GM18519 (cell line): Measurements from ENCODE around the gene SCAF4.
A peak's percentile ranks its signal among the peaks of the same experiment; 100 is the strongest.
"Not testable (repeated sequence)": the region's sequence is repeated elsewhere in the genome, so short reads cannot be mapped to it uniquely, and the experiment has no call there.

ENCODE experiments used
- ATAC-seq: cut with Tn5 transposase; IDR thresholded peaks from one replicate; pipeline ENCODE4 v1.9.1; 2021; ENCODE audit warnings: mild to moderate bottlenecking, moderate library complexity; ENCODE audit not compliant: unreplicated experiment, low FRiP score

The SCAF4 gene

DNA sequence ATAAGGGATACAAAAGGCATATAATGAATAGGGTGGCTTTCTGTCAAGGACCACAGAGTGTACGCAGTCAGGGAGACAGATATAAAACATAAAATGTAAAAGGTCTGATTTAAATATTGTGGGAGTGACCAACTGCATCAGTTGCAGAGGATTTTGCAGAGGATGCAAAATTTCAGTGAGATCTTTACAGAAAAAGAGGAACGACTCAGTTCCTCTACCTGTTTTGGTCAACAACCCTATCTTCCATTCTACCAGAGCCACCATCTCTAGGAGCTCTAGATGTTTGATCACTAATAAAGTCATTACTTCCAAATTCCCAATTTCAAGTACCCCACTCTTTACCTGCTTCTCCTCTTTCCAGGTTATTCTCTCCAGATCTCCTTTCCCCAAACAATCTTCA is 56.0 kb downstream of the SCAF4 start:
- no peak for ATAC-seq

DNA sequence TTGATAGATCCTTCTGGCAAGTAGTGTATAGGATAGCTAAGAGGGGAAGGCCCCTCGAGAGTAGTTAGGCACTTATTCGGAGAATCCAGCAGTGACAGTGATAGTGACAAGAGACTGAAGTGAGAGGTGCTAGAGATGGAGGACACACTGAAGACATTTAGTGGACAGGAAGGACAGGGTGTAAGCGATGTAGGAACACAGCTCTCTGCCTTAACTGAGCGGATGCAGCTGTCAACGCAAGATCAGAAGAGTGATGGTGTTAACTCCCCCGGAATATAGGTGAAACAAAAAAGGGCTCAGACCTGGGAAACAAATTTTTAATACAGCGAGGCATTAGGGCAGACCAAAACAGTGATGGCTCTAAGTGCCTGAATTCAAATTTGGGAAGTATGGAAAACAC is 56.6 kb downstream of the SCAF4 start:
- ATAC-seq, result no peak

DNA sequence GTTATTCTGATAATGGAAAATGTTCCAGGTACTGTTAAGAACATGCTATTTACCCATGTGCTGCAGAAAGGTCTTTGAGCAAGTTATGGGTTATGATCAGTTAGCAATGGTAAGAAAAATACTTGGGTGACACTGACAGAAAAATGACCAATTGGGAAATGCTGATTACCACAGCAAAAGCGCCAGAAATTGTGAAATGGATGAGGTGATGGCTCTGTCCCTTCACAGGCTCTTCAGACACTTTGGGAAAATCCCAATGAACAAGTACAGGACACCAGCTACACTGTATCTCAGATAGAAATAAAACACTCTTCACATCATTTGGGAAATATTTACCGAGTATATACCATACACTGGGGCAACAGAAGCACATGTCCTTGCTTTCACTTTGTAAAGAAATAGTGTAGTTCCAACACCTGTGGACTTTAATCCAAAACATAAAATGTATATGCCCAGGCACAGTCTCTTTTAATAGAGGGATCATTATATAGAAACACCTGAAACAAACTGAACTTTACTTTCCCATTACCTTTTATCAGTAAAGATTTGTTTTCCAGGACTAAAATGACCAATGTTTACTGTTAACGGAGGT is 58.5 kb downstream of the SCAF4 start:
- ATAC-seq, result no peak

DNA sequence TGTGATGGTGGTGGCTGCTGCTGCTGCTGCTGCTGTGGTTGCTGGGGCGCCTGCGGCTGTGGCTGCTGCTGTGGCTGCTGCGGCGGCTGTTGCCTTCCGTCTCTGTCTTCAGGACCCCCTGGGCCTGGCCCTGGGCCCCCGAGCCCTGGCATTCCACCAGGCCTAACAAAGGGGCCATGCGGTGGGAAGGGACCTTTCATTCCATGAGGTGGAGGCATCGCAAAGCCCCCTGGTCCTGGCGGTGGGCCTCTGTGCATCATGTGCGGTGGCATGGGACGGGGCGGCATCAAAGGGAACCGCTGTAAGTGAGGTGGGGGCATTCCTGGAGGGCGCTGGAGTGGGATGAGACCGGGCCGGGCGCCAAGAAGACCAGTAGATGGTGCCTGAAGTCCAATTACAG is 60.0 kb downstream of the SCAF4 start:
- ATAC-seq, result no peak

DNA sequence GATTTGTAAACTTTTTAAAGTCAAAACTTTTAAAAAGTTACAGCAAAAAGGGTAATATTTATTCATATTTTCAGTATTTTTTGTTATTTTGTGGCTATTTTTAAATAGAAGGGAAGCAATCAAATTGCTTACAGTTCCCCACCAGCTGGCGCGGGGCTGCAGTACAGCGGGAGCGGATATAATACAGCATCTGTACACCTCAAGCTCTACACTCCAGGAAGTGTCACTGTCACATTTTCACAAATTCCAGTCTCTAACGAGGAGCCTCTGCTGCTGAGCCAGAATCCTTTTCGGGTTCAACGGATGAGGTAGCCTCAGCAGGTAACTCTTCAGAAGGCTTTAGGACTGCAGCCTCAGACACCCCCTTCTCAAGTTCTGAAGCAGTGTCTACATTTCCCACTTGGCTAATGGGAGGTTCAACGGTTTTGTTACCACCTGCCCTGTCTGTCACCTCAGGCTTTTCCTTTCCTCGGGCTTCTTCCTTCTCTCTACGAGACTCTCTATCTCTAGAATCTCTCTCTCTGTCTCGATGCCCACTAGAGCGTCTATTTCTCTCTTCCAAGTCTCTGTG is 60.7 kb downstream of the SCAF4 start:
- no peak for ATAC-seq

DNA sequence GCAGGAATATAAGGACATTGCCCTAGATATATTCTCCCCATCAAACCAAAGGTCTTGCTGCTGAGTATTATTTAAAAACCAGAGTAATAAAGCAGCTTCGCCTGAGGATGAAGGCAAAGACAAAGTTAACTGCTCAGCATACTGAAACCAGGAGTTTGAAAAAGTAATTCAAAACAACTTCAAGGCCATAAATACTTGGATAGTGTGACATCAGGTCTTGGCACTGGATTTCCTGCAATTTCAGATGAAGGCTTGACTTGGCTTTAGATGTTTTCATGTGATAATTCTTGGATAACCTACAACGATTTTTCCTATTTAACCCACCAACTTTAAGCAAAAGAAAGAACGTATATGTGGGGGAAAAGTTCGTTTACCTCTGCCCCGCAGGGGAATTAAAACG is 61.8 kb downstream of the SCAF4 start:
- no peak for ATAC-seq

DNA sequence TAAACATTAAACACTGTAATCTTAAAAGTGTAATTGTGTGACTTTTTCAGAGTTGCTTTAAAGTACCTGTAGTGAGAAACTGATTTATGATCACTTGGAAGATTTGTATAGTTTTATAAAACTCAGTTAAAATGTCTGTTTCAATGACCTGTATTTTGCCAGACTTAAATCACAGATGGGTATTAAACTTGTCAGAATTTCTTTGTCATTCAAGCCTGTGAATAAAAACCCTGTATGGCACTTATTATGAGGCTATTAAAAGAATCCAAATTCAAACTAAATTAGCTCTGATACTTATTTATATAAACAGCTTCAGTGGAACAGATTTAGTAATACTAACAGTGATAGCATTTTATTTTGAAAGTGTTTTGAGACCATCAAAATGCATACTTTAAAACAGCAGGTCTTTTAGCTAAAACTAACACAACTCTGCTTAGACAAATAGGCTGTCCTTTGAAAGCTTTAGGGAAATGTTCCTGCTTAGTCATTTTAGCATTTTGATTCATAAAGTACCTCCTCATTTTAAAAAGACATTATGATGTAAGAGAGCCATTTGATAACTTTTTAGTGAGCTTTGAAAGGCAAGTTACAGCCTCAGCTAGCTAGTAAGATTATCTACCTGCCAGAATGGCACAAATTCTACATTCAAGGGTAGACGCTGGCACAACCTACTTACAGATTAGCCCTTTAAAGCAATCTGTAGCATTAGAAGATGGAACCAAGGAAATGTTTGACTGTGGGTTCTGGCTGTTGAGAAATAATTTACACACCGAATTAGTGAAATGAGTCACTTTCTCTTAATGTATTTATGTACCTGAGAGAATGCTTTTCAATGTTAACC is 63.0 kb downstream of the SCAF4 start:
- peak; percentile 47 for ATAC-seq

DNA sequence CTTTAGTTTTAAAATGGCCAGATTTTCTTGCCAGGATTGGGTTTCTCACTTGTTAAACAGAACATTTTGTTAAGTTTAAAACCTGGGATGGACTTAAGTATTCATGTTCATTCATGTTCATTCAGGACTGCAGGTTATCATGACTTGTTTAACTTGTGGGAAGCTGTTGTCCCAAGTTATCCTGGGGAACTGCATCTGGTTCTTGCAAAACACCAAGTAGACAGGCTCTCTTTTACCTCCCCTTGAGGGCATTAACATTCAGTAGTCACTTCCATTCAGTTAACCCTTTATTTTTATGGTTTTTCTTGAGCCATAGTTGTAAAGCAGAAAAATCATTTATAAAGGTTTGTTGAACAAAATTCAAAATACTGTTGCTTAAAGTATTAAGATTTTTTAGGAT is 64.3 kb downstream of the SCAF4 start:
- ATAC-seq, result no peak

DNA sequence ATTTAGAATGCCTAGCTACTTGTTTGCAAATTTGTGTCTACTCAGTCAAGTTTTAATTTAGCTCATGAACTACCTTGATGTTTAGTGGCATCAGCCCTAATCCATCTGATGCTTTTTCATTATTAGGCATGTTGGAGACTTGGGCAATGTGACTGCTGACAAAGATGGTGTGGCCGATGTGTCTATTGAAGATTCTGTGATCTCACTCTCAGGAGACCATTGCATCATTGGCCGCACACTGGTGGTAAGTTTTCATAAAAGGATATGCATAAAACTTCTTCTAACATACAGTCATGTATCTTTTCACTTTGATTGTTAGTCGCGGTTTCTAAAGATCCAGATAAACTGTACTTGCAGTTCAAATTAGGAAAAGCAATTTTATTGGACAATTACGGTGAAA is 64.8 kb downstream of the SCAF4 start:
- ATAC-seq, result no peak

DNA sequence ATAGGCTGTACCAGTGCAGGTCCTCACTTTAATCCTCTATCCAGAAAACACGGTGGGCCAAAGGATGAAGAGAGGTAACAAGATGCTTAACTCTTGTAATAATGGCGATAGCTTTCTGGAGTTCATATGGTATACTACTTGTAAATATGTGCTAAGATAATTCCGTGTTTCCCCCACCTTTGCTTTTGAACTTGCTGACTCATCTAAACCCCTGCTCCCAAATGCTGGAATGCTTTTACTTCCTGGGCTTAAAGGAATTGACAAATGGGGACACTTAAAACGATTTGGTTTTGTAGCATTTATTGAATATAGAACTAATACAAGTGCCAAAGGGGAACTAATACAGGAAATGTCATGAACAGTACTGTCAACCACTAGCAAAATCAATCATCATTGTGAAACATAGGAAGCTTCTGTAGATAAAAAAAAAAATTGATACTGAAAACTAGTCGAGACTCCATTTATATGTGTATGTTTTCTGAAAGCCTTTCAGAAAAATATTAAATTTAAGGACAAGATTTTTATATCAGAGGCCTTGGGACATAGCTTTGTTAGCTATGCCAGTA is 65.4 kb downstream of the SCAF4 start:
- no peak for ATAC-seq

DNA sequence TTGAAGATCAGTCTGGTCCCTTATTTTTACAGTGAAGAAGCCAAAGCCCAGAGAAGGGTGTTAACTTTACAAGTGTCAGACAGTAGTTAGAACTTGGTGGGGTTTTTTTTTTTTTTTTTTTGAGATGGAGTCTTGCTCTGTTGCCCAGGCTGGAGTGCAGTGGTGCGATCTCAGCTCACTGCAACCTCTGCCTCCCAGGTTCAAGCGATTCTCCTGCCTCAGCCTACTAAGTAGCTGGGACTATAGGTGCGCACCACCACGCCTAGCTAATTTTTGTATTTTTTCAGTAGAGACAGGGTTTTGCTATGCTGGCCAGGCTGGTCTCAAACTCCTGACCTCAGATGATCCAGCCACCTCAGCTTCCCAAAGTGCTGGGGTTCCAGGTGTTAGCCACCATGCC is 66.0 kb downstream of the SCAF4 start:
- not testable (repeated sequence) for ATAC-seq

DNA sequence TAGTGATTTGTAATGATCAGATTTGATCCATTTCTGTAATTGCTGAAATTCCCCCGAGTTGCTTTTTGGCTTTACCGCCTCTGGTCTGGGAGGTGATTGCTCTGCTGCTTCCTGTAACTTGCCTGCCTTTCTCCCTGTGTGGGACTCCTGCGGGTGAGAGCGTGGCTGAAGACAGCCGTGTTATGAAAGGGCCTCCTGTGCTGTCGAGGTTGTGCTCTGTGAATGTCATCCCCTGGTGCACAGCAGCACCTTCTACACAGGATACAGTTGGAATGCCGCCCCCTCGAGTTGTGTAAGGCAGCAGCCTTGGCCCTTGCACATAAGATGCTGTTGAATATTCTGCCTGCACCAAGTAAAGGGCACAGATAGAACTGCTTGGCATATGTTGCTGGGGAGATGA is 66.5 kb downstream of the SCAF4 start:
- ATAC-seq, result no peak

DNA sequence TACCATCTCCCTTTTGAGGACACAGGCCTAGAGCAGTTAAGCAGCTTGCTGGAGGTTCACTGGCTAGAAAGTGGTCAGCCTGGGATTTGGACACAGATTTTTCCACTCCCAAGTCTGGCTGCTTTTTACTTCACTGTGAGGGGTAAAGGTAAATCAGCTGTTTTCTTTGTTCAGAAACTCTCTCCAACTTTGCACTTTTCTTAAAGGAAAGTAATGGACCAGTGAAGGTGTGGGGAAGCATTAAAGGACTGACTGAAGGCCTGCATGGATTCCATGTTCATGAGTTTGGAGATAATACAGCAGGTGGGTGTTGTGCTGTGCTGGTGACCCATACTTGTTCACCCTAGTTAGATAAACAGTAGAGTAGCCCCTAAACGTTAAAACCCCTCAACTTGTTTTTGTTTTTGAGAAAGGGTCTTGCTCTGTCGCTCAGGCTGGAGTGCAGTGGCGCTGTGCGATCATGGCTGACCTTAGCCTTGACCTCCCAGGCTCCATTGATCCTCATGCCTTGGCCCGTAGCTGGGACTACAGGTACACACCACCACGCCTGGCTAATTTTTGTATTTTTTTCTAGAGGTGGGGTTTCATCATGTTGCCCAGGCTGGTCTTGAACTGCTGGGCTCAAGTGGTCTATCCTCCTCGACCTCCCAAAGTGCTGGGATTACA is 68.2 kb downstream of the SCAF4 start:
- no peak for ATAC-seq

DNA sequence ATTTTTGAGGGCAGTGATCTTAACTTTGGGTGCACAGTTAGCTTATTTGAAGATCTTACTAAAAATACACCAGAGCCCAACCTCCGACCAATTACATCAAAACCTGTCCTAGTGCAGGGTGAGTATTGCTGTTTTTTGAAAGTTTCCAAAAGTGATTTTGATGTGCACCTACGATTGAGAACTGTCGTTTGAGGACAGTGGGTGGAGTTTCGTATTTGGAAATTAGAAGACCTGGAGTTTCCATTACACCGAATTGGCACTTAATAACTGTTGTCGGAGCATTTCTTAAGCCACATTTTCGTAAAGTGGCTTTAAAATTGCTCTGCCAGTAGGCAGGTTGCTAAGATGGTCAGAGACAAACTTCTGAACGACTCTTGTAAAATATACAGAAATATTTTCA is 71.3 kb downstream of the SCAF4 start:
- no peak for ATAC-seq

DNA sequence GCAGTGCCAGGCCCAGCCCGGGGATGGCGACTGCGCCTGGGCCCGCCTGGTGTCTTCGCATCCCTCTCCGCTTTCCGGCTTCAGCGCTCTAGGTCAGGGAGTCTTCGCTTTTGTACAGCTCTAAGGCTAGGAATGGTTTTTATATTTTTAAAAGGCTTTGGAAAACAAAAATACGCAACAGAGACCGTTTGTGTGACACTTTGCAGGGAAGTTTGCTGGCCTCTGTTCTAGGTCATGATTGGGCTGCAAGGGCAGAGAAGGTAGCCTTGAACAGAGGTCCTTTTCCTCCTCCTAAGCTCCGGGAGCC is 71.7 kb downstream of the SCAF4 start:
- ATAC-seq, result no peak

DNA sequence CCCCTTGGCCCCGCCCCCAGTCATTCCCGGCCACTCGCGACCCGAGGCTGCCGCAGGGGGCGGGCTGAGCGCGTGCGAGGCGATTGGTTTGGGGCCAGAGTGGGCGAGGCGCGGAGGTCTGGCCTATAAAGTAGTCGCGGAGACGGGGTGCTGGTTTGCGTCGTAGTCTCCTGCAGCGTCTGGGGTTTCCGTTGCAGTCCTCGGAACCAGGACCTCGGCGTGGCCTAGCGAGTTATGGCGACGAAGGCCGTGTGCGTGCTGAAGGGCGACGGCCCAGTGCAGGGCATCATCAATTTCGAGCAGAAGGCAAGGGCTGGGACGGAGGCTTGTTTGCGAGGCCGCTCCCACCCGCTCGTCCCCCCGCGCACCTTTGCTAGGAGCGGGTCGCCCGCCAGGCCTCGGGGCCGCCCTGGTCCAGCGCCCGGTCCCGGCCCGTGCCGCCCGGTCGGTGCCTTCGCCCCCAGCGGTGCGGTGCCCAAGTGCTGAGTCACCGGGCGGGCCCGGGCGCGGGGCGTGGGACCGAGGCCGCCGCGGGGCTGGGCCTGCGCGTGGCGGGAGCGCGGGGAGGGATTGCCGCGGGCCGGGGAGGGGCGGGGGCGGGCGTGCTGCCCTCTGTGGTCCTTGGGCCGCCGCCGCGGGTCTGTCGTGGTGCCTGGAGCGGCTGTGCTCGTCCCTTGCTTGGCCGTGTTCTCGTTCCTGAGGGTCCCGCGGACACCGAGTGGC is 72.2 kb downstream of the SCAF4 start, which contains the start of gene SOD1:
TSS of gene SOD1 (plus strand) at position 158 of the 723 bp plus-strand sequence. CDS start at position 235, 77 bp downstream.
- ATAC-seq, result peak; percentile 90

DNA sequence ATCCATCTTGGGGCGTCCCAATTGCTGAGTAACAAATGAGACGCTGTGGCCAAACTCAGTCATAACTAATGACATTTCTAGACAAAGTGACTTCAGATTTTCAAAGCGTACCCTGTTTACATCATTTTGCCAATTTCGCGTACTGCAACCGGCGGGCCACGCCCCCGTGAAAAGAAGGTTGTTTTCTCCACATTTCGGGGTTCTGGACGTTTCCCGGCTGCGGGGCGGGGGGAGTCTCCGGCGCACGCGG is 72.7 kb downstream of the SCAF4 start:
- no peak for ATAC-seq

DNA sequence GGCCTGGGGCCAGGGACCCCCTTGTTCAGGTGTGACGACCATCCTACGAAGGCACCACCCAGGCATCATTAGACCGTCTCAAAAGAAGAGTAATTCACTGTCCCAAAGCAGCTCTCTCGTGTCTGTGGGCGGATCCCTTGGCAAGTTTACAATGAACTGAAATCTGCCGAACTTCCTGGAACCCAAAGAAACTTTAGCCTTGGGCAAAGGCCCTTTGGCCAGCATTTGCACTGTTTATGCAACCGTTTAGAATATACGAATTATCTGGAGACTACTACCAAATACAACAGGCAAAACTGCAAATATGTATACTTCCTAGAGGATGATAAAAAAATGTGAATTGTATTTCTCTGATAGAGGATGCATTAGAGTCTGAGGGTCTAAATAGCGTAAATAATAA is 73.9 kb downstream of the SCAF4 start:
- no peak for ATAC-seq

DNA sequence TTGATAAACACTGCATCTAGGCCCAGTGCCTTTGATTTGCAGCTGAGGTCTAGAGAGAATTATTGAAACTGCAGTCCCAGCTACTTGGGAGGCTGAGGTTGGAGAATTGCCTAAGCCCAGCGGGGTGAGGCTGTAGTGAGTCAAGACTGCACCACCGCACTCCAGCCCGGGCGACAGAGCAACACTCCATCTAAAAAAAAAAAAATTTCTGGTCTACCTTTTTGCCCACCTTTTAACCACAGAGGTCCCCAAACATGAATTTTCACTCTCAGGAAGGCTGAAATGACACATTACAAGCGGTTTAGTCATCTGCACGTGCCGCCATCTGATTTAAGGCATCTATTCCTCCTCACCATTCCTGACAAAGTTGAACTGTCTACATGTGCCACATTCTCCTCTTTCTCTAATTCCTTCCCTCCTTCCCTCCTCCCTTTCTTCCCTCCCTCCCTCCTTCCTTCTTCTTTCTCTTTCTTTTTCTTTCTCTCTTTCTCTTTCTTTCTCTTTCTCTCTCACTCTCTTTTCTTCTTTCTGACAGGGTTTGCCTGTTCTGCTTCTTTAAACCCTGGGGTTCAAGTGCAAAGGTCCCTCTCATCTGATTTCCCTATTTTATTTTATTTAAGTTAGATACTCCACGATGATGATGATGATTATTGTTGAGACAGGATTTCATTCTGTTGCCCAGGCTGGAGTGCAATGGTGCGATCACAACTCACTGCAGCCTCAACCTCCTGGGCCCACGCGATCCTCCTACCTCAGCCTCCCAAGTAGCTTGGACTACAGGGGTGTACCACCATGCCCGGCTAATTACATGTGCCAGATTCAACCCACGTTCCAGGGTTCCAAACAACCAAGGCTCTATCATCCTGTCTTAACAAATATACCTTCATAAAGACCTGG is 75.5 kb downstream of the SCAF4 start:
- ATAC-seq, result no peak
